HG03103 (cell line): Measurements from ENCODE around the gene PRPF4.
A peak's percentile ranks its signal among the peaks of the same experiment; 100 is the strongest.
"Not testable (repeated sequence)": the region's sequence is repeated elsewhere in the genome, so short reads cannot be mapped to it uniquely, and the experiment has no call there.

ENCODE experiments used
- ATAC-seq: cut with Tn5 transposase; IDR thresholded peaks from one replicate; pipeline ENCODE4 v1.9.1; 2021; ENCODE audit warnings: low read depth; ENCODE audit not compliant: unreplicated experiment

PRPF4 gene

DNA sequence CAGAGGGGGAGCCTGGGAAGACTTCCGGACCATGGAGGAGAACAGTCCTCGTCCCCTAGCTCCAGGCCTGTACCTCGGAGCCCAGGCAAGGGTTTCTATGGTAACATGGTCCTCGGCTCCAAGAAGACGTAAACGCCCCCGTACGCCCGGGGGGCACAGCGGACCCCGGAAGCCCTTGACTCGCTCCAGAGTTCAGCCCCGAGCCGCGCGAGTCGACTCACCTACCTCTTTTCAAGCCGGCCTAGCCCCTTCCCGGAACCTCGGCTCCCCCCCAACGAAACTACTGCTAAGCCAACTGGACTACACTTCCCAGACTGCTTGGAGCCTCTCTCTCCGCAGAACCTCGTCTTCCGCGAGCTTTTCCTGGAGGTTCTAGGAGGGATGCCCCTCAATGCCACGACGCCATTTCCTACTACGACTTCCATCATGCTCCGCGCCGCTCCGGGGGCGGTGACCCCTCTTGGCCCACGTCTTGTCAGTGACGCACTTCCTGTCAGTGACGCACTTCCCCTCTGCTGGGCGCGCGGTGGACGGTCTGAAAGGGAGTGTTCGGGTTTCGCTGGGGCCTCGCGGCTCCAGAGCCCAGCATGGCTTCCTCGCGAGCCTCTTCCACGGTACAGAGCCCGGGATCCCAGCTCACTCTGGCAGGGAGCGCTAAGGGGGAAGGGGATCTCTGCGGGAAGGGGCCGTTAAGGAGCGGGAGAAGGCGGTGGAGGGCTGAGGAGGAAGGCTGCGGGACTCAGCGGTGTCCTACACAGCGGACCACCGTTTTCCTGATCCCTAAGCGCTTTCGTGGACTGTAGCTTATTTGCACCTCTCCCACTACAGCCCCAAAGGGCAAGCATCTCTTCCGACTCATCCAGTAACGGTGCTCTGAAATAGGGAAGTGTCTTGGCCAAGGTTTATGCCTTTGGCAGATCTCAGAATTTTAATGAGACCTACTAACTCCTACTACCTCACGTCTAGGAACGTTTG, at the start of gene PRPF4, which contains the start of gene CDC26:
PRPF4 (plus strand) TSS at position 502 of the 975 bp plus-strand sequence; CDS start at position 588, 86 bp downstream.
CDC26 (minus strand) TSS at position 416 of the 975 bp plus-strand sequence. CDS start 3,065 bp downstream, outside the sequence.
- peak; percentile 98 for ATAC-seq

DNA sequence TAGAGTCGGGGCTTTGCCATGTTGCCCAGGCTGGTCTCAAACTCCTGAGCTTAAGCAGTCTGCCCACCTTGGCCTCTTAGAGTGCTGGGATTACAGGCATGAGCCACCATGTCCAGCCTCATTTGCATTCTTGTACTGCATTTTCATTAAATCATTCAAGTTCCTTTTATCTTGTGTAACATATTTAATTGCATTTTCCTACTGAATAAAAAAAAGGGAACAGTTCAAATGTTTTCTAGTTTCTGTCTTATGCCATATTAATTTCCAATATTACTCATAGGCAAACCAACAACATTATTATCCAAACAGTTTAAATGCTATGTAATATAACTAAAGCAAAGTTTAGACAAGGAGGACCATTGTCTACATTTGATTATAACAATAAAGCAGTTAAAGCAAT, 48.0 kb upstream of the PRPF4 start:
- ATAC-seq, result no peak

DNA sequence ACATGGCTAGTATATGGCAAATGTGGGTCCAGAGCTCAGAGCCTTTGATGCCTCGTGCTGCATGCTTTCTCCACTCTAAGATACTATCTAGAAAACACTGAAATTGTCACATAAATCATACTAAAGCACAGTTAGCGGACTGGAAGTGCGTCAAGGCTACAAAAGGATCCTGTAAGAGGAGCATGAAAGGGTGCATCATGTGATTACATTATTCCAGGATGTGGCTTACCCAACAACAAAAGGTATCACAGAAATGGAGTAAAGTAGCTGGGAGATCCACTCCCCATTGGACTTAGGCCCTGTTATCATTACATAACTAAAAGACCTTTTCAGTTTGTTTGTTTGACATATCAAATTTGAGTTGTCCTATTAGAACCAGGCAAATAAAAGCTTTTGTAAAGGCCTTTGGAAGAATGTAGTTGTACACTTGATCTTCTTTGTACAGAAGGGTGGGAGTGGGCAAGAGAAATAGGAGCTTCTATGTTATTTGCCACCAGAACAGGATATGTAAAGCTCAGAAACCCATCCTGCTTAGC, 47.3 kb upstream of the PRPF4 start:
- no peak for ATAC-seq

DNA sequence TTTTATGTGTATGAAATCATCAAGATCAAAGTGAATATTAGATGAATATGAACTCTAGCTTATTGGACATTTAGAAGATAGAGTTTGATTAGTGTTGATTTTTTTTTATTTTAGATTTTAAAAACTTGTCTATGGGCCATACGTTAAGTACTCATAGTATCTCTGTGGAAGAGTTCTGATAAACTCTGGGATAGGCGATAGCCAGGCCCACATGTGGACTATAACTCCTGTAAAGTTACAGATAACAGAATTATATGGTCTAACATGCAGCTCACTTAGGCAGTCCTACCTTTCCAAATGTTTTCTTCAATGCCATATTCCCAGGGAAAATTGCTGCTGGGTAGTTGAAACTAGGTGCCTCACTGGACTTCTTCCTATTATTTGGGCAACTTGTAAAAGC, 43.8 kb upstream of the PRPF4 start:
- ATAC-seq, result no peak

DNA sequence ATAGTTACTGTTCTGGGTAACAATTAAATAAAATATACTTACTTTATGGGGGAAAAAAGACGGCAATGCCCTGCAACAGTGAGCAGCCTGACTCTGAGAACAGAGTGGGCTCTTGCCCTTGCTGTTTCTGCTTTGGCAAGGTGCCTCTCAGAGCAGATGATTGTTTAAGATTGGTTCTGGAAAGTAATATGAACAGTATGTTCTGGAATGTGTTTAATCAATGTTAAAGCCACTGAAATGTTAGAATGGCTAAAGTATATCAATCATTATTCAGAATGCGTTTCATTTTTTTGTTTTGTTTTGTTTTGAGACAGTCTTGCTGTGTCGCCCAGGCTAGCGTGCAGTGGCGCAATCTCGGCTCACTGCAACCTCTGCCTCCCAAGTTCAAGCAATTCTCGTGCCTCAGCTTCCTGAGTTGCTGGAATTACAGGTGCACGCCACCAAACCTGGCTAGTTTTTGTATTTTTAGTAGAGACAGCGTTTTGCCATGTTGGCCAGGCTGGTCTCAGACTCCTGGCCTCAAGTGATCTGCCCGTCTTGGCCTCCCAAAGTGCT, 39.7 kb upstream of the PRPF4 start:
- not testable (repeated sequence) for ATAC-seq

DNA sequence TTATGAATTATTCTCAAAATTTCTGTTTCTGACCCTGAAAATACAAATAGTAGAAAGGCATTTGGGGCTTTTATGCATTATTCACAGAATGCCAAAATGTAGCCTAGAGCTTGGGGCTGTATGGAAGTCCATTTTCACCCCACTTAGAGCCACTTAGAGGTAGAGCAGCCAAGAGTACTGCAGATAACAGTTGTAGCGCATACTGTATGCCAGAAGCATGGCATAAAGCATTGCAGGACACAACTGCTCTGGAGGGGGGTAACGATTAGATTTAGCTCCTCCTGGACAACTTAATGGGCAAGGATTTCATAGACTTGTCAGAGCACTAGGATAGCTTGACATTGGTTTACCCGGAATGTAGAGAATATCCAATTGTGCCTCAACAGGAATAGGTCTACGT, 38.4 kb upstream of the PRPF4 start:
- no peak for ATAC-seq

DNA sequence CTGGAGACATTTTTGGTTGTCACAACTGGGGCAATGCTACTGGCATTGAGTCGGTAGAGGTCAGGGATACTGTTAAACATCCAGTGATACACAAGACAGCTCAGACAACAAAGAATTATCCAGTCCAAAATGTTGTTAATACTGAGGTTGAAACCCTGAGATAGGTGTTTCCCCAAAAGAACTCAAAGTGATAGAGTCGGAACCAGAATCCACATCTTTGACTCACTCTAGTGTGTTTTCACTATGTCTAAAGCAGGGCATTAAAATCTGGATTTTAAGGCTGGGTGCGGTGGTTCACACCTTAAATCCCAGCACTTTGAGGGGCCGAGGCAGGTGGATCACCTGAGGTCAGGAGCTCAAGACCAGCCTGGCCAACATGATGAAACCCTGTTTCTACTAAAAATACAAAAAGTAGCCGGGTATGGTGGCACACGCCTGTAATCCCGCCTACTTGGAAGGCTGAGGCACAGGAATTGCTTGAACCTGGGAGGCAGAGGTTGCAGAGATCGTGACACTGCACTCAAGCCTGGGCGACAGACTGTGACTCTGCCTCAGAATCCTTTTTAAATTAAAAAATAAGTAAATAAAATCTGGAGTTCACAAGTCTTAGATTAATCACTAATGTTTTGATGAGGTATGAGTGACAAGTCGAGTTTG, 37.1 kb upstream of the PRPF4 start:
- ATAC-seq, result no peak

DNA sequence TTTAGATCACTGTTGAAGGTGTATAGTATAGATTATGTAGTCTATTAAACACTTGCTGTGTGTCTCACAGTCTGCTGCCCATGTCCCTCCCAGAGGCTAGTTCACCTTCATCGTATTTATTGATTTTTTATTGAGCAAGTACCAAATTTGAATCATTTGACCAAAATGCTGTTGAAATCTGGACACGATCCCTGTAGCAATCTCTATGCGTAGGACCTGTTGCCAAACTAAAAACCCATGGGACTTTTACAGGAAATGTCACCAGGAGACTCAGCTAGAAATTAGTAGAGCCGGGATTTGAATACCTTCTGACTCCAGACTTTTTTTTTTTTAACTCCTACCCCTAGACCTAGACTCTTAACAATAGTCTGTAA, 36.6 kb upstream of the PRPF4 start:
- ATAC-seq, result no peak

DNA sequence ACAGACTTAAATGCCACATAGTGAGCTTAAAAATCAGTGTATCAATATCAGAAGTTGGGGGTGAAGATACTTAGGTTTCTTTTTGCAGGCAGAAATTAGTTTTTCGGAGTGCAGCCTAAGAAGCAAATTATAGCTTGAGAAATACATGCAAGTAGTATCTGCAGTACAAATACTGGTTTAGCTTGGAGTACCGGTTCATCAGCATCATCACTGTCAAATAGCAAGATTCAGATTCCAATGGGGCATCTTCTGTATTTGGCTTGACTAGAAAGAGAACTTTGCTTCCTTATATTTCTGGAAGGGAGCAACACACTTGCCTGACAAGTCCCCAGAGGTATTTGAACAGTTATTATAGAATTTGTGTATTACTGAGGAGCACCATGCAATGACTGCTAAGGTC, 34.3 kb upstream of the PRPF4 start:
- ATAC-seq, result no peak

DNA sequence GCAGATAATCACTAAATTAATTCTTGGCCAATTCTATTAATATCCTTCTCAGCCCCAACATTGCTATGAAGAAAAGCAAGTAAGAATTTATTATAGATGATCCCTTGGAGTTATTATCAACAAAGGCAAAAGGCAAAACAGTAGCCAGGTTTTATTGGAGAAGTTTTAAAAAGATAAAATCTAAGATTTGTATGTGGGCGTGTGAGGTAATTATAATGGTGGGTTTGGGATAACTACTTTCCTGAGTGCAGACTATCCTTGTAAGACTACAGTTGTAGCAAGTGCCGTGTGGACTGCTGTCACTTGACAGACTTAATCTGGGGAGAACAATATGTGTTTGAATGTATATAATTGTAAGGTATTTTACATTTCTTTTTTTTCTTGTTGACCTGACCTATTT, 30.9 kb upstream of the PRPF4 start:
- no peak for ATAC-seq

DNA sequence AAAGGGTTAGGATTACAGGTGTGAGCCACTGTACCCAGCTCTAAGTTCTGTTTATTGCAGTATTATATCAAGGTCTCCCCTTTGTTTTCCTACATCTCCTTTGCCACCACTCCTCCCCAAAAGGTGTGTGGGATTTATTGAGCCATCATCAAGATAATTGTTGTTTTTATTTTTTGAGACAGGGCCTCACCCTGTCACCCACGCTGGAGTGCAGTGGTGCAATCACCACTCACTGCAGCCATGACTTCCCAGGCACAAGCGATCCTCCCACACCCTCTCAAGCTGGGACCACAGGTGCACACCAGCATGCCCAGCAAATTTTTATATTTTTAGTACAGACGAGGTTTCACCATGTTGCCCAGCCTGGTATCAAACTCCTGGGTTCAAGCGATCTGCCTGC, 29.6 kb upstream of the PRPF4 start:
- no peak for ATAC-seq

DNA sequence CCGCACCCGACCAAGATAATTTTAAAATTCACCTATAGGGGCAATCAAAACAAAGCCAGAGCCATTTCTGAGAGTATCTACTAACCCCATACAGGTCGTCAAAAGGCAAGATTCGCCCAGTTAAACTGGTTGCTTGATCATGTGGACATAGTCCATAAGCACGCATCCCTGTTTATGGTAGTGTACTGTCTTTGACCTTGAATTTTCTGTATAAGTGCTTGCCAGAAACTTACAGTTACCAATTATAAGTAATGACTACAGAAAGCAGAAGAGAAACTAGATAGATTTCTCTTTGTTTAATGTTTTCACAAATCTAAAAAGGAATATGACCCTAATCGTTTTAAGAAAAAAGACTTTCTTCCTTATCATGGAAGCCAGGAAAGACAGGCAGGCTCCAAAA, 28.5 kb upstream of the PRPF4 start:
- no peak for ATAC-seq

DNA sequence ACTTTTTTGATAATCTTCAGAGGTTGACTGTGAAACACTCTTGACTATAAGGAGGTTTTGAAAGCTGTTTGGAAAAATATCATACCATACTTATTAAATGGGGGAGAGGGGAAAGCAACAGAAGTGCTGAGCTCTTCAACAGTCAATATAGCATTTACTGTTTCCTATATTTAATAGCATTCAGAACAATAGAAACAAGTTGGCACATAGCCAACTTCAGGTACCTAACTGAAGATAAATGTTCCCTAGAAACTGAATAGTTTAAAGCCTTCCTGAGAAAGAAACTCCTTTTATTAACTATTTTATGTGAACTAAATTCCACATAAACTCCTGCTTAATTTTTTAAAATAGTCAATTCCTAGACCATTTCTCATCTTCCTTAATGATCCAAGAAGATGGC, 27.8 kb upstream of the PRPF4 start:
- ATAC-seq, result no peak

DNA sequence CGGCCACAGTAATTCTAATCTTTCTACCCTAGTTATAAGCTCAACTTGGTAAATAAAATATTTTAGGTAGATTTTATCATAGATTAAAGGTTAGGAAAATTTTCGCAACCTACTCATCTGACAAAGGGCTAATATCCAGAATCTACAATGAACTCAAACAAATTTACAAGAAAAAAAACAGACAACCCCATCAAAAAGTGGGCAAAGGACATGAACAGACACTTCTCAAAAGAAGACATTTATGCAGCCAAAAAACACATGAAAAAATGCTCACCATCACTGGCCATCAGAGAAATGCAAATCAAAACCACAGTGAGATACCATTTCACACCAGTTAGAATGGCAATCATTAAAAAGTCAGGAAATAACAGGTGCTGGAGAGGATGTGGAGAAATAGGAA, 25.8 kb upstream of the PRPF4 start:
- not testable (repeated sequence) for ATAC-seq

DNA sequence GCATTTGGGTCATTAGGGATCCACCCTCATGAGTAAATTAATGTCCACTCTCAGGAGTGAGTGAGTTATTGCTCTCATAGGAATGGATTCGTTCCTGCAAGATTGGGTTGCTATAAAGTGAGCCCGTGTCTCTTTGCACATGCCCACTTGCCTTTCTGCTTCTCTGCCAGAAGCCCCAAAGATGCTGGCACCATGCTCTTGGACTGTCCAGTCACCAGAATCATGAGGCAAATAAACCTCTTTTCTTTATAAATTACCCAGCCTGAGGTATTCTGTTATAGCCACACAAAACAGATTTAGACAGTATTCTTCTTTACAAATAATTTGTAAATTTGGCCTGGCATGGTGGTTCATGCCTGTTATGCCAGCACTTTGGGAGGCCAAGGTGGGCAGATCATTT, 24.7 kb upstream of the PRPF4 start:
- no peak for ATAC-seq

DNA sequence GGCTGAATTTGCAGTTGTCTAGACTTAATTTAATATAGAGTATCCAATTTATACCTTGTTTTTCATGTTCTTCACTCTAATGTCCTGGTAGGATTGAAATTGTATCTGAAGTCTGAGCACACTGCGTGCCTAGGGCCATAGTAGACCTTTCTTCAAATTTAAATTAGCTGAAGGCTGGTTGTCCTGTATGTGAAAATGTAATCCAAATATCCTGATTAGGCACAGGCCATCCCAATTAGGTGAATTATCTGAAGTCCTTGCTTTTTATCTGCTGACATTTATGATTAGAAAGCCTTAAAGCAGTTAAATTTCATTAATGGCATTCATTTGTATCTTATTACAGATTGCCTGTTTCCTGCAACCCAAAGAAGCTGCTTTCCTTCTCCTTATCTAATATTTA, 20.5 kb upstream of the PRPF4 start:
- ATAC-seq, result no peak

DNA sequence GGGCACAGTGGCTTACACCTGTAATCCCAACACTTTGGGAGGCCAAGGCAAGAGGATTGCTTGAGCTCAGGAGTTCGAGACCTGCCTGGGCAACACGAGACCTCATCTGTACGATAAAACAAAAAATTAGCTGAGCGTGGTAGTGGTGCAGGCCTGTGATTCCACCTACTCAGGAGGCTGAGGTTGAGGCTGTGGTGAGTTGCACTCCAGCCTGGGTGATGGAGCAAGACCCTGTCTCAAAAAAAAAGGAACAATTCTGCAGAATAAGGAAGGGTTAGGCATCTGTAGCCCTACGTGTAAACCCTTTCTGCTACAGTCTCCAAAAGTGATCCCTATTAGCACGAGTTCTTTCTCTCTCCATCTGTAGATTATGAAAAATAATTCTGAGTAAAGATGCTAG, 20.0 kb upstream of the PRPF4 start:
- ATAC-seq, result no peak

DNA sequence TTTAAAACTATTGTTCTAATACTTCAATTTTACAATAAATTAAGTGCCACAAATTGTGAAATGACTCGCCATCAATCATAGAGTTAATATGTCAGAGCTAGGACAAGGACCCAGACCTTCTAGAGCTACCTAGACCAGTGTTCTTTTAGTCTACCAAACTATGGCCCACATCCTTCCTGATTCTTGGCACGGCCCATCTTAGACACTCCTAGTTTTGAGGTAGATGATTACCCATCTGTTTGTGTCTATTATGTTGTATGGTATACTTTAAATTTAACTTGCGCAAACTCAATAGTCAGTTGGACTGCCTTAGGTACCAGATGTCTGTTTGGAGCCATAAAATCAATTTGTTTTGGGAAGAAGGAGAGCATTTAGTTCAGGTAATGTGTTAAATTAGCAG, 17.6 kb upstream of the PRPF4 start:
- no peak for ATAC-seq

DNA sequence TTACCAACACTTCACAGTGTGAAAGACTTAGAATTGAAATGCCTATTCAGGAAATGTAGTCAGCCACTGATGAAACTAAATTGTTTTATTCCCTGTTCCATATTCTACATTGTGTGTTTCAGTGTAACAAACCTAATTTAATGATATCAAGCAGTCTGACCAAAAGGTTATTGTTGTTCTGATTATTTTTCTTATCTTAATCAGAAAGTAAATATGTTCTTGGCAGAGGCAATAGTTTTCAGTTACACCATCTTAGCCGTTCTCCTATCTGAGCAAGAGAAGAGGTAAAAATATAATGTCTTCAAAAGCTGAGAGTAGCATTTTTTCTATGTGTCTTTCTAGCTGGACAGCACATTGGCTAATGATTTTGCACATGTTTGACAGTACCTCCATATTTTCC, 17.2 kb upstream of the PRPF4 start:
- ATAC-seq, result no peak

DNA sequence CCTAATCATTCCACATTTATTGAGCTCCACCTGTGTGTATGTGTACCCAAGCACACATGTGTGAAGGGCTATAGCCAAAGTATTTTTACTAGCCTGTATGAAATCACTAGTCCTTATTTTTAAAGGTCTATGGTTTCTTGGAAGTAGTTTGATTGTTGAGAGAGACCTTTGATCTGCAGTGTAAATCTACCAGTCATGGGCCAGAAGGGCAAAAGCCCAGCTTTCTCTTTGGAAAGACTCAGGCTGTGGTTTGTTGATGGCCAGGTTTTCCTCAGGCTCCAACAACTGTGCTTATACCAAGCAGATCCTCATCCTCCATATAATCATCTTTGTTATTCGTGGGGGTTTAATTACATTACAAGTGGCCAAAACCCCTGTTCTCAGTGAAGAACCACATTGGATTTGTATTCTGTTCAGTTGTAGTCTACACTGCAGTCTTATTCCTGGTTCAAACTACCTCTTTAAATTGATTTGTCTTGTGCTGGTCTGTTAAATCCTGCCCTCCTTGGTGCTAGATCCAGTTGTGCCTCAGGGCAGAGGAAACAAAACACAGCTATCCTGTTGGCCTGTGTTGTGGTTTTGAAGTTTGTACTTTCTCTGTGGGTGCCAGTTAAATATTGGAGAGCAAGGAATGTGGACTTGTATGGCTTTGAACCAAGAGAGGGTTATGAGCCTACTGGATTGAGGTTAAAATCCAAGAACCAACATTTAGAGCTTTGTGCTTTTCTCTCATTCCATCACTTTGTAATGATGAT, 13.4 kb upstream of the PRPF4 start:
- no peak for ATAC-seq

DNA sequence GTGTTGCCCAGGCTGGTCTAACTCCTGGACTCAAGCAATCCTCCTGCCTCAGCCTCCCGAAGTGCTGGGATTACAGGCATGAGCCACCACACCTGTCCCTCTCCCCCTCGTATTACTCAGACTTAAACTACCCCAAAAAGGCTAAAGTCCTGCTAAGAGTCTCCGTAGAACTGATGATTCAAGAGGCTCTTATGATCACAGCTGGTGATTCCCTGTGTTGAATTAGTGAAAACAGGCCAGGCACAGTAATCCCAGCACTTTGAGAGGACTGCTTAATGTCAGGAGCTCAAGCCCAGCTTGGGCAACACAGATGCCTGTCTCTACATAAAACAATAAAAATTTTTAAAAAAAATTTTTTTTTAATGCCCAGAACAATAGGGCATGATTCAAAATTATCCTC, 9.3 kb upstream of the PRPF4 start:
- ATAC-seq, result no peak
